Renal pelvis (tissue), 12 donors: ENCODE results near the gene LZTS2. TPM values are rescaled to one million over a fixed set of nuclear protein-coding genes. Genes with fewer than 3 reads are reported as not detected.

Experiments
- DNase-seq: peaks from one replicate; pipeline ENCODE4 v3.0.0-alpha.2; 2013
- long read RNA-seq, 16 experiments: transcript quantifications; one replicate each; lab custom pipeline, GENCODE V29; 2026
- polyA plus RNA-seq, 3 donors: library from polyadenylated mRNA; unstranded; fragments of 120-200 nt; gene quantifications; one replicate each; pipeline ENCODE4 v1.2.1, GENCODE V29; 2013; ENCODE audit not compliant: insufficient read length in 3 of 3

The LZTS2 gene, protein sequence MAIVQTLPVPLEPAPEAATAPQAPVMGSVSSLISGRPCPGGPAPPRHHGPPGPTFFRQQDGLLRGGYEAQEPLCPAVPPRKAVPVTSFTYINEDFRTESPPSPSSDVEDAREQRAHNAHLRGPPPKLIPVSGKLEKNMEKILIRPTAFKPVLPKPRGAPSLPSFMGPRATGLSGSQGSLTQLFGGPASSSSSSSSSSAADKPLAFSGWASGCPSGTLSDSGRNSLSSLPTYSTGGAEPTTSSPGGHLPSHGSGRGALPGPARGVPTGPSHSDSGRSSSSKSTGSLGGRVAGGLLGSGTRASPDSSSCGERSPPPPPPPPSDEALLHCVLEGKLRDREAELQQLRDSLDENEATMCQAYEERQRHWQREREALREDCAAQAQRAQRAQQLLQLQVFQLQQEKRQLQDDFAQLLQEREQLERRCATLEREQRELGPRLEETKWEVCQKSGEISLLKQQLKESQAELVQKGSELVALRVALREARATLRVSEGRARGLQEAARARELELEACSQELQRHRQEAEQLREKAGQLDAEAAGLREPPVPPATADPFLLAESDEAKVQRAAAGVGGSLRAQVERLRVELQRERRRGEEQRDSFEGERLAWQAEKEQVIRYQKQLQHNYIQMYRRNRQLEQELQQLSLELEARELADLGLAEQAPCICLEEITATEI
- 10 to 100 TPM; 70.0 to 80.1 (median 76.2) TPM for polyA plus RNA-seq
- long read RNA-seq, donor 1, full-length matches to known transcripts = 5 of 32 reads
- long read RNA-seq, donor 1, partial matches to known transcripts = 22 of 32 reads
- long read RNA-seq, donor 1, other reads (novel, unspliced or antisense) = 5 of 32 reads
- long read RNA-seq, donor 2, full-length matches to known transcripts = 19 of 61 reads
- long read RNA-seq, donor 2, partial matches to known transcripts = 24 of 61 reads
- long read RNA-seq, donor 2, other reads (novel, unspliced or antisense) = 18 of 61 reads
- long read RNA-seq, donor 3, full-length matches to known transcripts = 10 of 15 reads
- long read RNA-seq, donor 3, partial matches to known transcripts = 5 of 15 reads
- long read RNA-seq, donor 3, other reads (novel, unspliced or antisense) = 0 of 15 reads
- long read RNA-seq, donor 4, full-length matches to known transcripts = 11 of 51 reads
- long read RNA-seq, donor 4, partial matches to known transcripts = 29 of 51 reads
- long read RNA-seq, donor 4, other reads (novel, unspliced or antisense) = 11 of 51 reads
- long read RNA-seq, donor 5, full-length matches to known transcripts = 6 of 12 reads
- long read RNA-seq, donor 5, partial matches to known transcripts = 6 of 12 reads
- long read RNA-seq, donor 5, other reads (novel, unspliced or antisense) = 0 of 12 reads
- long read RNA-seq, donor 6, full-length matches to known transcripts = 10 of 16 reads
- long read RNA-seq, donor 6, partial matches to known transcripts = 6 of 16 reads
- long read RNA-seq, donor 6, other reads (novel, unspliced or antisense) = 0 of 16 reads
- long read RNA-seq, donor 7, full-length matches to known transcripts = 22 of 53 reads
- long read RNA-seq, donor 7, partial matches to known transcripts = 13 of 53 reads
- long read RNA-seq, donor 7, other reads (novel, unspliced or antisense) = 18 of 53 reads
- long read RNA-seq, donor 8, full-length matches to known transcripts = 2 of 2 reads
- long read RNA-seq, donor 8, partial matches to known transcripts = 0 of 2 reads
- long read RNA-seq, donor 8, other reads (novel, unspliced or antisense) = 0 of 2 reads
- long read RNA-seq, donor 9, full-length matches to known transcripts = 16 of 36 reads
- long read RNA-seq, donor 9, partial matches to known transcripts = 20 of 36 reads
- long read RNA-seq, donor 9, other reads (novel, unspliced or antisense) = 0 of 36 reads
- long read RNA-seq, donor 10, full-length matches to known transcripts = 13 of 49 reads
- long read RNA-seq, donor 10, partial matches to known transcripts = 26 of 49 reads
- long read RNA-seq, donor 10, other reads (novel, unspliced or antisense) = 10 of 49 reads
- long read RNA-seq, donor 11, full-length matches to known transcripts = 12 of 26 reads
- long read RNA-seq, donor 11, partial matches to known transcripts = 7 of 26 reads
- long read RNA-seq, donor 11, other reads (novel, unspliced or antisense) = 7 of 26 reads
- long read RNA-seq, donor 12, full-length matches to known transcripts = 18 of 48 reads
- long read RNA-seq, donor 12, partial matches to known transcripts = 12 of 48 reads
- long read RNA-seq, donor 12, other reads (novel, unspliced or antisense) = 18 of 48 reads
- long read RNA-seq, donor 13, full-length matches to known transcripts = 9 of 15 reads
- long read RNA-seq, donor 13, partial matches to known transcripts = 0 of 15 reads
- long read RNA-seq, donor 13, other reads (novel, unspliced or antisense) = 6 of 15 reads
- long read RNA-seq, donor 14 = 0 reads
- long read RNA-seq, donor 15, full-length matches to known transcripts = 13 of 43 reads
- long read RNA-seq, donor 15, partial matches to known transcripts = 10 of 43 reads
- long read RNA-seq, donor 15, other reads (novel, unspliced or antisense) = 20 of 43 reads
- long read RNA-seq, donor 16, full-length matches to known transcripts = 13 of 40 reads
- long read RNA-seq, donor 16, partial matches to known transcripts = 27 of 40 reads
- long read RNA-seq, donor 16, other reads (novel, unspliced or antisense) = 0 of 40 reads

DNA sequence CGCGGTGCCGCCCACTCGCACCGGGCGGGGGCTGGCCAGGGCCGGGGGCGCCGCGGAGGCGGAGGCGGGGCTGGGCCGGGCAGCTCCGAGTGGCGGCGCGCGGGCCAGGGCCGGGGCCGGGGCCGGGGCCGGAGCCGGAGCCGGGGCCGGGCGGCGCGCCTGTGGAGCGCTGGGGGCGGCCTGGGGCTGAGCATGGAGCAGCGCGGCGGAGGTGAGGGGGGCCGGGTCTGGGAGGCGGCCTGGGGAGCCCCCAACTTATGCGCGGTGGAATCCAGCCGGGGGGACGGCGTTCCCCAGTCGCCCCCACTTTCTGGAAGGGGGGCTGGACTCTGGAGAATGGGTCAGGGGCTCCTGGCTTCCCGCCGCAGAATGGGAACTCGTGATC, at the start of gene LZTS2:
TSS of gene LZTS2 (plus strand) at position 67 of the 385 bp plus-strand sequence. CDS start 2,731 bp downstream, outside the sequence.
- no peak for DNase-seq

- DNase-seq = no peak
Measured at GRCh38 chr10:100960251-100960650, 39.4 kb upstream of the LZTS2 start.

DNA sequence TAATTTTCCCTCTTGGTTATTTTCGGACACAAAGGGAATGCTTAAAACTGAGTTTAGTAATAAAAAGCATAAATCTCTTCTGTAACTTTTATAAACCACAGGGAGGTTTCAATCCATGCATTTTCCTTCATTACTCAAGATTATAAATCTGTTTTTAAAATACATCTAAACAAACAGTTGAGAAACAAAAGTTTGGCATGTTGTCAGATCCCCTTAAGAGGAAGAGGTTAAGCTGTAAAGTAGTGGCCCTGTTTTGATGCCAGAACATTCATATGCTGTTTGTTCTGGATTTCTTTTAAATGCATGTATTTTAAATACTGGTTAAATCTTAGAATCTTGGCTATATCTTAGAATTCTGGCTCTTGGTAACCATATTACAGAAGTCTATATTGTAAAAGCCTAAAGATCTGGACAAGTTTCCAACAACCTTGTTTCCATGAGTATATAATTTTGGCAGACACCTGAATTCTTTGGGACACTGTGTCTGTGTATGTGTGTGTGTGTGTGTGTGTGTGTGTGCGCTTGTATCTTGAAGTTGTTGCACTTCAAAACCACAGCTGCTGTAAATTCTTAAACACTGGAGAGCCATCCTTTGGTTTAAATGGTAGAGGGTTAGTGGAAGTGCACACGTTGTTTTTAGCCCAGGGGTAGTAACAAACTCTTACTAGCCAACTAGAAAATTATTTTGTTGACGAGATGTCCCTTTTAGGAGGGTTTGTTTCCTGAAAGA, 37.1 kb upstream of the LZTS2 start:
- no peak for DNase-seq

DNA sequence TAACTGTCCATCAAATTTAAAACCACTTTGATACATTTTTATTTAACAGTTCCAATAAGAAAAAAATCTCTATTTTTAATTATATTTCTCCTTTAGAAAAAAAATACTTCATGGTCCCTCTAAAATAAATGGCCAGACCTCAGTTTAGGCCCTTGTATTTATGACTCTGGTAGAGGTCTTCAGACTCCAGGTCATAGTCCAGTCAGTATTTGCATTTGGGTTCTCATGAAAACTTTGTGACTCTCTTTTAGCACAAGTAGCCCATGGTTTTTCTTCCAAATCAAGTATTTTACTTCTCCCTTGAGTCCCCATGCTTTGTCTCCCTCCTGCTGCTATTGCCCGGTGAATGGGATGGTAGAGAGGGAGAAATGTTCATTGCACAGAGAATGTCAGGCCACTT, 35.8 kb upstream of the LZTS2 start:
- no peak for DNase-seq

- DNase-seq = no peak
Measured at GRCh38 chr10:100965820-100966219, 33.8 kb upstream of the LZTS2 start.

DNA sequence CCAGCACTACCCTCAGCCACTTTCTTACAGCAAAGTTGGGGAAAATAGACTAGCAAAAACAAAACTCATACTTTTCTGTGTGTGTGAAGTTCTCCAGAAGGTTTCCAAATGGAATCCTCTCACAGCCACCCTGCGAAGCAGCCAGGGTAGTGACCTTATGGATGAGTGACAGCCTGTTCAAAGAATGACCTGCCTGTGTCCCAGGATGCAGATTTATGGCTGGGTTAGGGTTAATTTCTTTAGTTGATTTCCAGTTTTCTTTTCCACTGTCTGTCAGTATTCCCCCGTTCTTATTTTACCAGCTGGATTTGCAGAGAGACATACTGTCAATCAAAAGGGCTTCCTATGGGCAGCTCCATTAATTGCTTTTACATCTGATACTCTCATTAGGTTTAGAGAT, 32.7 kb upstream of the LZTS2 start:
- no peak for DNase-seq

- no peak for DNase-seq
Measured at GRCh38 chr10:100967332-100967731, 32.3 kb upstream of the LZTS2 start.

DNA sequence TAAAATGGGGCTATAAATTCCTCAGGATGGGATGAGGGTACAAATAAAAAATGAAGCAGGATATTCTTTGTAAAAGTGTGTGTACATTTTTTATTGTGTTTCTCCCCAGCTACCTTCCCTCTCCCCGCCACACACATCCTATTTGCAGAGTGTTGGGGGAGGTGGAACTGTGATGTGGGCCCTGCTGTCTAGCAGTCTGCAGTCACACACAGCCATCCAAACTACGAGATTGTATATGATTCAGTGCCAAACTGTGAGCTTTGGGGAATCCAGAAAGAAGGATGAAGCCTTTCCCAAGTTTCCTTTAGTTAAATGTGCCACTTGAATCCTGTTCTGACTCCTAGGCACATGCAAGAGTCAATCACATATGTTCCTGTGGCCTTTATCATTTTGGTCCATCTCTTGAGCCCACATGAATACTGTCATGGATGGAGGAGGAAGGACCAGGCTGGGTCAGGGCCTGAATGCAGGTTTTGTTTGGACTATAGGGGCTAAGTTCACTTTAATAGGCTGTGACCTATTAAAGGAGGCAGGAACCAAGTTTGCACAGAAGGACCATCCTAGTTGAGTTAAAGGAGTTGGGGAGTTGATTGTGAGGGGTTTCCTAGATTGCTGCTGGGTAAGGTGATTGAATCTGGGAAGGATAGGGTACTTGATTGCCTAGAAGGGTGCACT, 31.4 kb upstream of the LZTS2 start:
- no peak for DNase-seq

DNA sequence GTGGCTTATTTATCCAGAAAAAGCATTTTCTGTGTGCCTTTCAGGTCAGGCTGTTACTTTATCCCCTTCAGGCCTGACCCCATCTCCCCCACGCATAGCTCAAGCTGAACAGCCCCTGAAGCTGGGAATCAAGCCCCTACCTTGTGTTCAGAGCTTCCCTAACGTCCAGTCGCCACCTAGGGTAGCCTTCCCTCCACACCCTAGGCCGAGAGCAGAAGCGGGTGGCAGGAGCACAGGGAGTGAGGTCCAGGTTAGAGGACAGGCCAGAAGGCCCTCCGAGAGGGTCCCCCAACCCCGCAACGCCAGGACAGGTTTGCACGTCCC, 30.8 kb upstream of the LZTS2 start:
- no peak for DNase-seq

DNA sequence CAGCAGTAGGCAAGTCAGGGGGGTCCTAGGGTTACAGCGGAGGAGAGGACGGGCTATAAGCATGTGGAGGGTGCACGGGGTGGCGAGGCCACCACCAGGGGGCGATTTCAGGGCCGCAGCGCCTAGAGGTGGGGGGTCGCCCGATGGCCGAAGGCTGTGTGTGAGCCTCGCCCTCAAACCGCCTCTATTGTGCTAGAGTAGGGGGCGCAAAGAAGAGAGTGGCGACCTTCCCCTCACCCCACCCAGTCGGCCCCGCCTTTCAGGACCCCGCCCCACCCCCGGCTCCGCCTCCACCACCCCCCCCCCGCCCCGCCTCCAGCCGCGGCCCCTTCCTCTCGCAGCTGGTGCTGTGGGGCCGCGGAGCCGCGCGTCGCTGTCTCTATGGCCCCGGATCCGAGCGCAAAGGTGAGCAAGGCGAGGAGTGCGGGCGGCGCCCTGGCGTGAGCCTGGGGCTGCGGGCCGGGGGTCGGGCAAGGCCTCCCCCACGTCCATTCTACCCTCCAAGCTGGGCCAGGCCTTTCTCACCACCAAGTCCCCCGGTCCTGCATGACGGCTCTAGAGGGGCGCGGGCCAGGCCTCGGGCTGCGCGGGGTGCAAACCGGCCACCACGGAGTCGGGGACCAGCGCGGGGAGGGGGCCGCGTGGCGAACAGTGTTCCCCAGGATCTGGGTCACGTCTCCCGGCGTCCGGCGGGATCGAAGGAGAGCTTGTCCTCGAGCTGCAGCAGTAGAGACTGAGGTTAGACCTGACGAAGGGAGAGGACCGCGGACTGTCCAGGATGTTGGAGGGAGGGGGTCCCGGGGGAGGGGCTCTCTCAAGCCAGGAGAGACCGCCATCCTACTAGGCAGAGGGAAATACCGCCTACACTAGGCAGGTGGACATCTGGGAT, 30.2 kb upstream of the LZTS2 start, which contains the start of gene SEMA4G:
TSS of gene SEMA4G (plus strand) at position 318 of the 889 bp plus-strand sequence. CDS start 3,409 bp downstream, outside the sequence.
- DNase-seq = peak; percentile 42

DNA sequence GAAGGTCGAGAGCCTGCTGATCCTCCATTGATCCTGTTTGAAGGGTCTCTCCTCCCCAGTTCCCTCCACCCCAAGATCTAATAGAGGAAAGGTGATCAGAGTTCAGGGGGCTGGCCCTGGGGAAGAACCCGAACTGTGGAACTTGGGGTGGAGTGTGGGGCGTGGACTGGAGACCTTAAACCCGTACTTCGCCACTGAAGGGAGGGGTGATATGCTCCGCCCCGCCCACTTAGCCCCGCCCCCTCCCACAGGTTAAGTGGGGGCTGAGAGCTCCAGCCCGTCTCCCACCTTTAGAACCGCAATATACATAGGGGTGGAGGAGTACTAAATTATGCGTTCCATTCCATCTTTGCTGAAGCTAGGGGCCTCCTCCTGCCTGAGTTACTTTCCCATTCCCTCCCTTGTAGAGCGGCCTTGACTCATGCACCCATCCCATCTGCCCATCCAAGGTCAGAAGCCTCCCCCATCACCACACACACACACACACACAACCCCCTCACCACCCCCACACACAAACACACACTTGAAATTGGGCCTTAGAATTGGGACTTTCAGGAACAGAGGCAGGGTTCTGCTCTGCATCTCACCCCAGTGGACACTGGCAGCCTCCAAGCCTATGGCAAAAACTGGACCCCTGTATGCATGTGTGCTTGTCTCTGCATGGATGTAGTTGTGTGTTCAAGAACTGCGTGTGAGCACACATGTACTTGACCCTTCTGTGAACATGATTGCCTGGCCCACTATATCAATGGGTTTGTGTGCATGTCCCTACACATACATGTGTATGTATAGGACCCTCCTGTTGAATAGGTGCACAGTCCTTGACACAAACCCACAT, 29.3 kb upstream of the LZTS2 start:
- no peak for DNase-seq

DNA sequence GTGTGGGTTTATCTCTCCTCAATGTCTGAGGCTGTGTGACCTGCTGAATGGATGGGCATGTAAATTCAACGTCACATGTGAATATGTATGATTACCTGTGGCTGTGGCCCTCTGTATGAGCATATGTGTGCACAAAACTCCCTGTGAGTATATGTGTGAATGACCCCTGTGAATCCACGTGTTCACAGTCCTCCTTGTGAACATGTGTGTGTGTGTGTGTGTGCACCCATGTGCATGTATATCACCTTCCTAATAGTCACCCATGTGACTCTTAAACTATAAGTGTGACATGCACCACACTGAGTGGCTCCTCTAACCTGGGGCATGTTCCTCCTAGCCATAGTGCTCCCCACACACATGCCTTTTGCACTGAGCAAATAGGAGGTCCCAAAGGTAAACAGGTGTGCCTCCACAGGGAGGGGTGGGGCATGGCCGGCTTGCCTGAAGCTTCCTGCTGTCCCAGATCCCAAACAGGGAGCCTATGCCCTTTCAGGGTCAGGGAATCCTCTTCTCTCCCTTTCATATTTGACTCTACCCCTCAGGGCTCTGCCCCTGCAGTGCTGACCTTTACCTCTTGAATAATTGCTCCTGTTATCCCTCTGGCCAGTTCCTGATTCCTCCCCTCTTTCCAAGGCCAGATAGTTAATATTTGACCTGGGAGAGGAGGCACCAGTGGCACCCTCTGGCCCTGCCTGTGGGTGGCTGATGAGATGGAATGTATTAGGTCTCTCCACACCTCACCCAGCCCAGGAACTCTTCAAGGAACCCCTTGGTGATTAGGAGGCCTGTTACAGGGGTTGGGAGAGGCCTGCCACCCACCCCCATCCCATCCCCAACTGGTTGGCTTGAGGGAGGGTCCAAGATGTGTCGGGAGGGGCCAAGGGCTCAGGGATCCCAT, 28.4 kb upstream of the LZTS2 start:
- DNase-seq = no peak

- no peak for DNase-seq
Measured at GRCh38 chr10:100972115-100972903, 27.3 kb upstream of the LZTS2 start.
